ENCODE data around the gene ZNF536. TPM values are rescaled to one million over a fixed set of nuclear protein-coding genes. Genes with fewer than 3 reads are reported as not detected.

Gene ZNF536
- 0.17 and 0.75 TPM in 2 replicates for total RNA-seq

DNA sequence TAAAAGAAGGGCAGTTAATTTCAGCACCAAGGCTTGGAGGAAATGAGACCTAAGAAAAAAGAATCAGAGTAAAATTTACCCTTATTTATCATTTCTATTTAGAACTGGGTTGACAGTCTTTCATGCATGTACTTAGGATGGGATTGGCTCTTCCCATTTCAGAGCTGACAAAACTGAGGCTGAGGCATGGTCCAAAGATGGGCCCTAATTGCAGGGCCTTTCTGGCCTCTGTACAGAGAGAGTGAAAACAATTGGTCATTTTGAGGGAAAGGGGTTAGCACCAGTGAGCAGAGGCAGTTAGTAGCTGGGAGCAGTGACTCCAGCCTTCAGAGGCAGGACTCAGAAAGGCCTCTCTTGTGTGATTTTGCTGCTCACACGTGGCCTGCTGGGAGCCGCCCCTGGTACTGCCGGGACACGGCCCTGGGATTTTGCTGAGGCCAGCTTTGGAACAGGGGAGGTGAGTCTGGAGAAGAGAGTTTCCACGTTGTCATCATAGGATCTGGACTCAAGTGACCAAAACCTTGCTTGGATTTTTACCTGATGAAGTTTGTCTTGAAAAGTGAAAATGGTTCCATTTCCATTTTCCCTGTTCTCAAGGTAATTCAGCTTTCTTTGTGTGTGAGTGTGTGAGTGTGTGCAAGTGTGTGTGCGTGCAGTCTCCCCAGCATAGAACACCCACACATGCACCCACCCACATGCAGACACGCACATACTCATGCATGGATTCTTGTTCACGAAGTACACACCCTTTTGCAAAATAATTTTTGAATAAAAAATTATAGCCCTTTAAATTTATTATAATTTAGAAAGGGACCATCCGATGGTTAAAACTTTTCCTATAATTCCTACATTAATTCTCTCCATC is at the start of gene ZNF536:
Gene ZNF536 (plus strand): TSS at position 425 of the 865 bp plus-strand sequence. CDS start 71,179 bp downstream, outside the sequence.
- DNase-seq (ENCODE audit: low read depth) = no peak

- no peak for DNase-seq (ENCODE audit: low read depth)
Observed at GRCh38 chr19:30322641-30323320, 49.4 kb upstream of the ZNF536 start.

DNA sequence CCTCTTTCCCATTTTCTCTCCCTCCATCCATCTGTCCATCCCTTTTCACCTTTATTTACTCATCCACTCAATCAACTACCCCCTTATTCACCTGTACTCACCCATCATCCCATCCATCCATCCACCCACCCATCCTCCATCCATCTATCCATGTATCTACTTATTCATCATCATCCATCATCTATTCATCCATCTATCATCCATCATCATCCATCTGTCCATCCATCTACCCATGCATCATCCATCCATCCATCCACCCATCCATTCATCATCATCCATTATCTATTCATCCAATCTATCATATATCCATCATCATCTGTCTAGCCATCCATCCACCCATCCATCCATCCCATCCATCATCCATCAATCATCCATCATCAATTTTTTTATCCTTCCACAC is 48.3 kb upstream of the ZNF536 start:
- no peak for DNase-seq (ENCODE audit: low read depth)

DNA sequence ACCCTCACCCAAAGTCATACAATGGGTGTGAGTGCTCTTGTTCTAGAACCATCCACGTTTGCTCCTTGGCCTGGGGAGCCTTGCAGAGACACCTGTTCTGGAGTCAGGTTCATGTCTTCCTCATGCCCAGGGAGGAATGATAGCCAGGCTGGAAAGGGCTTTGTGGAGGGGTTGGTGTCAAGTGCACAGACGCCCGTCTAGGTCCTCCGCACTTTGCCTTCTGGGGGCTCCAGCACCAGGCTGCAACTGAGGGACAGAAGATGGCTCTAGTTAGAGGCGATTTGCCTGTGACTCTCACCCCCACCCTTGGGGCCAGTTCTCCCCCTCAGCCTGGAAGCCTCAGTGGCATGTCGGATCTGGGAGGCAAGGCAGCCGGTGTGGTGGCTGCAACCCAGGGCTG is 47.2 kb upstream of the ZNF536 start:
- no peak for DNase-seq (ENCODE audit: low read depth)

DNA sequence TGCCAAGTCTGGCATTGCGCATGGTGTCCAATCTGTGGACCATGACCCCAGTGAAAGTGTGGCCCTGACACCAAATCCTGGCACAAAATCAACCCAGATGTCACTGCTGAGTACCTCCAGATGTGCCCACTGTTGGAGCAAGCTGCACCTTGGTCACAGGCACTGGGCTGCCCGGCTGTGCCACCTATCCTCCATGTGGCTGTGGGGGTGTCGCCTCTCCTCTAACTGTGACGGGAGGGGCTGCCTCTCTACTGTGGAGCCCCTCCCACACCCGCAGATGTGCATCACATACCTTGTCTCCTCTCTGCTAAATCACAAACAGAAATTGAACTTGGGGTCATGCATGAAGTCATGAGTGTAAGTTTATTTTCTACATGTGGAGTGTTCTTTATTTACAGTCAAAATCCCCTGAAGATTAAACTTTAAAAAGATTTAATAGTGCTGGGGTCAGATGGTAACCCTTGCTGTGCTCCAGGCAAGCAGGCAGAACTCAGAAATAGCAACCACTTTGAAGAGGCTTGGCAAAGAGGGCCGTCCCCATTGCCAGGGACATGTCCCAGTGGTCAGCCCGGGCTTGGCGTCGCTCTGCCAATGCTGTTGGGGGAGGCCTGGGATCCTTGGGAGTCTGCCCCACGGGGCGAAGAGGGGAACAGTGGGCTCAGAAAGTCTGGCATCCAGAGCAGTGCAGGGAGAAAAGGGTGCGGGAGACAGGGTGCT is 46.4 kb upstream of the ZNF536 start:
- no peak for DNase-seq (ENCODE audit: low read depth)

GRCh38 chr19:30326393-30326710 is 45.8 kb upstream of the ZNF536 start:
- DNase-seq (ENCODE audit: low read depth) = no peak

DNA sequence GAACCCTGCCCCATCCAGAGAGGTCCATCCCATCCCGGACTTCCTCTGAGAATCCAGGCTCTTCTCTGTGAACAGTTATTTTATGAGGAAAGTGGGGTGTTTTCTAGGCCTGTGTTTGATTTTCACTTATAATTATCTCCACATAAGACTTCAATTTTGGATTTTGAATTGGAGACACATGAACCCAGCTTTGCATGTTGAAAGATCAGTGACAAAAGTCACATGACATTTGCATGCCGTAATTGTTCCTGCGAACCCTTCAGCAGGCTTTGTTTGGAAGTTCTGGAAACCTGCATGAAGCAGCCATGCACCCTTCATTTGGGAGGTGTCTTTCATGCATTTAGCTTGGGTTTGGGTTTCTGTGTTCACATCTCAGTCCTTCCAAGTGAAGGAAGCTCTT is 44.9 kb upstream of the ZNF536 start:
- DNase-seq (ENCODE audit: low read depth) = no peak

GRCh38 chr19:30328096-30328495 is 44.1 kb upstream of the ZNF536 start:
- no peak for DNase-seq (ENCODE audit: low read depth)

- no peak for DNase-seq (ENCODE audit: low read depth)
Observed at GRCh38 chr19:30330266-30330665, 41.9 kb upstream of the ZNF536 start.

GRCh38 chr19:30332445-30333234 is 39.5 kb upstream of the ZNF536 start:
- DNase-seq (ENCODE audit: low read depth) = no peak

- no peak for DNase-seq (ENCODE audit: low read depth)
Observed at GRCh38 chr19:30333291-30334065, 38.7 kb upstream of the ZNF536 start.

DNA sequence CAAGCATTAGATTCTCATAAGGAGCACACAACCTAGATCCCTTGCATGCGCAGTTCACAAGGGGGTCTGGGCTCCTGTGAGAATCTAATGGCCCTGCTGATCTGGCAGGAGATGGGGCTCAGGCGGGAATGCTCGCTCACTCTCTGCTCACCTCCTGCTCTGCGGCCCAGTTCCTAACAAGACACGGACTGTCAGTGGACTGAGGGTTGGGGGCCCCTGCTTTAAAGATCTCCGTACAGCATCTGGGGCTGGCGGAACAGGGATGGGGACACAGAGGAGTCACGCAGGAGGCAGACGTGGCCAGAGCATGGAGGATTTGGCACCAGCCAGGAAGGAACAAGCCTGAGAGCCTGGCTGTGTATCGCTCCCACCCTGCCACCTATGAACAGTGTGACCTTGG is 37.3 kb upstream of the ZNF536 start:
- no peak for DNase-seq (ENCODE audit: low read depth)

- DNase-seq (ENCODE audit: low read depth) = no peak
Observed at GRCh38 chr19:30335306-30335886, 36.8 kb upstream of the ZNF536 start.

GRCh38 chr19:30336290-30336689 is 35.9 kb upstream of the ZNF536 start:
- no peak for DNase-seq (ENCODE audit: low read depth)

DNA sequence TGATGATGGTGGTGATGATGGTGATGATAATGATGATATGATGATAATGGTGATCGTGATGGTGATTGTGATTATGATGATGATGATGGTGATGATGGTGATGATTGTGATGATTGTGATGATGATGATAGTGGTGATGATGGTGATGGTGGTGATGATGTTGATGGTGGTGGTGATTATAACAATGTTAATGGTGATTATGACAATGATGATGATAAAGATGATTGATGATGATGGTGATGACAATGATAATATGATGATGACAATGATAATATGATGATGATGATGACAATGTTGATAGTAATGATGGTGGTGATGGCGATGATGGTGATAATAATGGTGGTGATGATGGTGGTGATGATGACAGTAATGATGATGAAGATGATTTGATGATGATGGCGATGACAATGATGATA is 34.1 kb upstream of the ZNF536 start:
- DNase-seq (ENCODE audit: low read depth) = no peak

DNA sequence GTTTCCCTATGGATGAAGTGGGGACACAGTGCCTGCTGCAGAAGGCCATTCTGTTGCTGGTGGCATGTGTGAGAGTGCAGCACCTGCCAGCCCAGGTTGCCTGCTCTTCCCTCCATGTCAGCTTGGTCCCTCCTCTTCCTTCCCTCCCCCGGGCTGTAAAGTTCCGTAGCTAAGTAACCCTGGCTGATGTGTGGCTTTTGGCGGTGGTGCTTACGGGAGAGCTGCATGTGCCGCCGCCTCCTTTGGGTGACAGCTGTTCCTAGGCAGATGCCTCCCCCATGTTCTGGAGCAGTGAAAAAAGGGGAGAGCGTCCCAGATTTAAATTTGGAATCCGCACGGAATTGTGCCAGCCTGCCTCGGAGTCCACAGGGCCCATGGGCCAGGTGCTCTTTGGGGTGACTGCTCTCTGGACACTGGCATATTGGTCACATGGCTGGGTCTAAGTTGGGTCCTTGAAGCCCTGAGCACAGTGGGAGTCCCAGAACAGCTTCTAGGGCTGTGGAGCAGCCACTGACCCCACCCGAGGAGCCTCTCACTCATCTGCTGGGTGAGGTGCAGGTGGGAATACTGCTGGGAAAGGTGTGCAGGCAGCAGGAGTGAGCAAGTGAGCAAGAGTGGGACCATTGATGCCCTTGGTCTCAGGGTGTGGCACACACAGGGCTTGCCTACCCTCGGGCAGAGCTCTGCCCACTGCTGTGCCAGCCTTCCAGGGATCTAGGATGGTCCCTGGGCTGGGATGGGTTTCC is 33.1 kb upstream of the ZNF536 start:
- DNase-seq (ENCODE audit: low read depth) = no peak

- DNase-seq (ENCODE audit: low read depth) = no peak
Observed at GRCh38 chr19:30339624-30340525, 32.3 kb upstream of the ZNF536 start.

DNA sequence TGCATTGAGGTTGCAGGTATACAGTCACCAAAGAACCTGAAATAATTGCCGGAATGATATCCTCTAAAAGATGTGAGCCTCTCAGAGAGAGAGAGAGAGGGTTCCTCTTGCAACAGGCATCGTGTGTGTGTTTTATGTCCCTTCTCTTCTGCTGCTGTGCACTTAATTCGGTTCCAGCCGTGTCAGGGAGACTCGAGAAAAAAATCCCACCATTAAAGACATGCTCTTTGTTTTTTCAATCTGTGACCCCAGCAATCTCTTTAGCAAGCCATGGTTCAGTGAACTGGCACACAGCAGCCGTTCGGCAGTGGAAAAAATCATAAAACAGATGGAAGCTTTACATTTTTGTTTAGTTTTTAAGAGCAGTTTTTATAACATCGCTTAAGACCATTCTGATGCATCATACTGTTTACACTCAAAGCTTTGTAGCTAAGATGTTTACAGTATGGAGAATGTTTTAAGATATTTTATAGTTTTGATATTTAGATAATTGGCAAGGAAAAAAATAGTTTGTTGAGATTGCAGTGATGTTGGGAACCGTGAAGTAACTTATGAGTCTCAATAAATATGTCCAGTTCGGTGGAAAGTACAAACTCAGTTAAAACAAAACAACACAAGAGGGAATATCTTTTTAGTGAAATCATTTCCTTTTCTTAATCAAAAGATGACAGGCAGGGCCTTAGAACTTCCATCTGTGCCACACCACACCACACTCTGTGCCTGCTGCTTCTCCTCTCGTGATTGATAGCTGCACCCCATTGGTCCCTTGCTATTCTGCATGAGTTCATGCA is 31.2 kb upstream of the ZNF536 start:
- no peak for DNase-seq (ENCODE audit: low read depth)
